GM19397 (cell line): Measurements from ENCODE around the gene CSF3R.

ENCODE experiments used
- ATAC-seq: cut with Tn5 transposase; IDR thresholded peaks from one replicate; pipeline ENCODE4 v1.9.1; 2021; ENCODE audit warnings: mild to moderate bottlenecking, moderate library complexity; ENCODE audit not compliant: unreplicated experiment

The CSF3R gene

DNA sequence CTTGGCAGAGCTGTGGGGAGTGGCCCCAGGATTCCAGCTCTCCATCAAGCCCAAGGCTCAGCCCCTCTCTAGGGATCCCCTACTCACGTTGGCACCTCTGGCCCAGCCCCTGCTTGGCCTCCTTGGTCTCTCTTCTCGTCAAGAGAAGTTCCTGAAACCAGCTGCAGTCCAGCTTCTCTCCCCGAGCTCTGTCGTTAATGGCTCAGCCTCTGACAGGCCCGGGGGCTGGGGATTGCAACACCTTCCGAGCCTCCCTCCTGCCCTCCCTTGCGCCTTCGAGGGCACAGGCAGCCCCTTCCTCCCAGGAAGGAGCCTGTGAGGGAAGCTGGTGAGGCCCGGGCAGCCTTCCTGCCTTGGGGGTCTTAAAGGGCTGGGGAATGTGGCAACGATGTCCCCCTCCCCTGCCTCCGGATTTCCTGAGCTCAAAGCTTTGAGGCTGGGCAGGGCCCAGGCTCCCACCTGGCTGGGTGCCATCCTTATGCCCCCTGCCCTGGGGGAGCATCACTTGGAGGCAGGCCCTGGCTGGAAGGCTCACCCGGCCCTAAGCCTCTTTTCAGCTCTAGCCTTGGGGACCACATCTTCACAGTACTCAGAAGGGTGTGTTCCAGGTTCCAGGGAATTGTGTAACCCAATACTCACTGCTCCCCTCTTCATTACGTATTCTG is at the start of gene CSF3R:
Gene CSF3R, minus strand, starts transcription at position 190 of the 665 bp plus-strand sequence. CDS start 3,417 bp downstream, outside the sequence.
- ATAC-seq = no peak

GRCh38 chr1:36531833-36532232 is 49.1 kb upstream of the CSF3R start:
- ATAC-seq = no peak

- ATAC-seq = no peak
These were observed 48.1 kb upstream of the CSF3R start for GRCh38 chr1:36530791-36531190.

- no peak for ATAC-seq
These were observed 47.5 kb upstream of the CSF3R start for GRCh38 chr1:36530261-36530660.

GRCh38 chr1:36529769-36530260 is 47.1 kb upstream of the CSF3R start:
- no peak for ATAC-seq

DNA sequence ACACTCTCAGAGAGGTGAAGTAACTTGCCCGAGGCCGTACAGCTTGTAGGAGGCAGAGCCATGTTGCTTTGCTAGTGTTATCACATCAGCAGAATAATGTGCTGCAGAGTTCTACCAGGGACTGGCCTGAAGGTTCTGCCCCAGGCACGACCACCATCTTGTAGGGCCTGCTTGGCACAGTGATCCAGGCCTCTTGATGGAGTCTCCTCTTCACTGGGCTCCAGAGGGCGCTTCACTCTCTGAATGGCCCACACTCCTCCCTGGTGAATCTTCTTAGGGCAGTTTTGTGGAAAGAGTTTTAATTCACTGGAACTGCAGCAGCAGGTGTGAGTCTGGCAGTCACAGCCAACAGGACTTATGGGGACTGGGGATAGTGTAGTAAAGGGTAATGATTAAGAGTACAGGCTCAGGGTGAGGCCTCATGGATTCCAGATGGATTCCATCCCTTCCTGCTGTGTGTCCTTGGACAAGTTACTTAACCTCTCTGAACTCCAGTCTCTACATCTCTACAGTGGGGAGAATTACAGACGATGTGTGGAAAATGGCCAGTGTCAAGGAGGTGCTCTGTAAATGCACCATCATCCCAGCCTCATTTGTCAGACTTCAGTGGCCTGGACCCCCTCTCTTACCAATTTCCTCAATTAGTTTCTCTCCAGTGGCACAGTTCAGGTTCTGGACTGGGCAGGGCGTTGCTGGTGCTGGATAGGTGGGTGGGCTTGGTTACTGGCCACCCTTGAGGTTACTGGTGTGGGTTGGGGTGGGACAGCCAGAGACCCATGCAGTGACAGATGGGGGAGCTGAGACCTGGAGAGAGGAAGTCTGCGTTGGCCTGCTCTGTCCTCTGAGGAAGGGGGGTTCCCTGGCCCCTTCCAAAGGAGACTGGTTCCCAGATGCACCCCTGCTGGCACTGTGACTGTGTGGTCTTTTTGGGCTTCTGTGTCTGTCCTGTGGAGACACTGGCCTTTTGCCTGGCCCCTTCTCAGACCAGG is 45.9 kb upstream of the CSF3R start:
- no peak for ATAC-seq

- no peak for ATAC-seq
These were observed 42.5 kb upstream of the CSF3R start for GRCh38 chr1:36525166-36525565.

DNA sequence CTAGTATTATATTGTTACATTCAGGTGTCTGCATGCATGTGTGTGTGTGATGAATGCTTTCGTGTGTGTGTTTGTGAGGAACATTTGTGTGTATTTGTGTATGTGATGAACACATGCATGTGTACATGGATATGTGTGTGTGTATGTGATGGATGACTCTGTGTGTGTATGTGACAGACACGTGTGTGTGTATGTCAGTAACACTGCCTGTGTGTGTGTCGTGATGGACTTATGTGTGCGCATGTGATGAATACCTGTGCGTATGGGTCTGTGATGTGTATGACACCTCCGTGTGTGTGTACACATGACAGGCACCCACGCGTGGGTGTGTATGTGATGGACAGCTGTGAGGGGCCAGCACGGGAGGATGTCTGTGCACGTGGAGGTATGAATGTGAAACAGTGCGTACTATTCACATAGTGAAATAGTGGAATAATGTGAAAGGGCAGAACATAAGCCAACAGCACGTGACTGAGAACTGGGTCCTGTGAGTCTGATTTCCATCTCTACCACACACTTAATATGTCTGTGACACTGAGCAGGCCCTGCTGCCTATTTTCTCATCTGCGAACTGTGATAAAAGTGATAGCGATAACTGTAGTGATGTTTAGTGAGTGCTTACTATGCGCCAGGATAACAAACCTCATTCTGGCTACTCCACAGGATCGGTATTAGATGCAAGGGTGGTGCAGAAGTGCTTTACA is 41.8 kb upstream of the CSF3R start:
- ATAC-seq = no peak

DNA sequence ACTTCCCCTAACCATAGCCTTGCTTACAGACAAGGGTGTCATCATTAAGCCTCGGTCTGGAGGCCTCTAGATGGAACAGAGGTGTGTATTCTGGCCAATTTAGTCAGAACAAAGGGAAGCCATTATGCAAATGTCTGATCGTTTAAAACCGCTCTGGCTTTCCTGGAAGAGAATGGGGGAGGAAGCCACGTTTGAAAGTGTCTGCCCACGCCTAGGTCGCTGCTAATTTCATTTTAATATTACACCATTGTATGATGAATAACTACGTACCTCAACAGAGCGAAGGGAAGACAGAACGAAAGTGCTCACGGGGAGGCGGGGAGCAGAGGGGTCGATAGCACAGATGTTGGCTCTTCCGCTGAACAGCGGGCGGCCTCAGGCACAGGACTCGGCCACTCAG is 41.1 kb upstream of the CSF3R start:
- no peak for ATAC-seq

DNA sequence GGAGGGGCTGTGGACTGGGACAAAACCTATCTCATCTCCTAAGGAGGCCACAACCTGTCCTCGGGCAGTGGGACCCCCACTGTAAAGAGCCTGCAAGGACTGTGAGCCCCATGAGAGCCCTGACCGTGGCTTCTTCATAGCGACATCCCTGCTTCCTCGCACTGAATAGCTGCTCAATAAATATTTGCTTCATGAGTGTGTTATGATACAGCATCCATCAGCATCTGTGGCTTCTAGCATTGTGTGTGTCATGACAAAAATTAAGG is 40.5 kb upstream of the CSF3R start:
- no peak for ATAC-seq

DNA sequence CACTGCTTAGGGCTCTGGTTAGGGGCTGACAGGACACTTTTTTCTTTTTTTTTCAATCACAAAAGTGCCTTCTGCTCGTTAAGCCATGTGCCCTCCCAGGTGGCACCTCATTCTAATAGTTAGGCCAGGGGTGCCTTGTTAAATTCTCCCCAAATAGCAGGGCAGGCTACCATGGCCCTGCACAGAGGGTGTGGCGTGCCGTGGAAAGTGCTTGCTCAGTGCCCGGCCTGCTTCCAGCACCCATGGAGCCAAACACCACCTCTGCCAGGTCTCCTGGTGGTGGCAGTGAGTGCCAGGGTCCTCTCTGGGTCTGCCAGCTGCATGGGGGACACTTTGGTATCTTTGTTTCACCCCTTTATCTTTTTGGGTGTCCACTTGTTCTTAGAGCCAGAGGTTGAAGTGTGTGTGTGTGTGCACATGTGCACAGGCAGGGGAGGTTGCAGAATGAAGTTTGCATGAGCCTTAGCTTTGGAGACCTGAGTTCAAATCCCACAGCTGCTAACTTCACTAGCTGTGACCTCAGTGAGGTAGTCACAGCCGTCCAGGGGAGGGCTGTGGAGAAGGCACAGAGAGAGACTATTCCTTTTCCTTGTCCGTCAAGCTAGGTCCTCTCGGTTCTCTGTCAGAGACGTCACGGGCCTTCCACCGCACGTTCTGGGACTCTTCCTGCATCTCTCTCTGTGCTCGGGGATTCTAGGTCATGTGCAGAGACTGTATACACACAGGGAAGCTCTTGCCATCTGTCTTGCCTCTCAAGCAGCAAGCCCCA is 39.9 kb upstream of the CSF3R start:
- ATAC-seq = no peak

DNA sequence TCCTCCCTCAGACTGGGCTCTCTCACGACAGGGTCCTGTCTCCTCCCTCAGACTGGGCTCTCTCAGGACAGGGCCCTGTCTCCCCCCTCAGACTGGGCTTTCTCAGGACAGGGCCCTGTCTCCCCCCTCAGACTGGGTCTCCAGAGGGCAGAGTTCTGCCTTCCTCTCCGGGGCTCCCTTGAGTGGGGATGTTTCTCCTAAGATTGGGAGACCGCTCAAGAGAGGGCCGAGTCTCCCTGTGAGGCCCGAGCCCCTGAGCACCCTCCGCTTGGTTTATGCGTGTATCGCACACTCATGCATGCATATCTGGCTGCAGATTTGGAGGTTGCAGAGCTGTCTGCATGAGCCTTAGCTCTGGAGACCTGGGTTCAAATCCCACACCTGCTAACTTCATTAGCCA is 39.3 kb upstream of the CSF3R start:
- ATAC-seq = no peak

DNA sequence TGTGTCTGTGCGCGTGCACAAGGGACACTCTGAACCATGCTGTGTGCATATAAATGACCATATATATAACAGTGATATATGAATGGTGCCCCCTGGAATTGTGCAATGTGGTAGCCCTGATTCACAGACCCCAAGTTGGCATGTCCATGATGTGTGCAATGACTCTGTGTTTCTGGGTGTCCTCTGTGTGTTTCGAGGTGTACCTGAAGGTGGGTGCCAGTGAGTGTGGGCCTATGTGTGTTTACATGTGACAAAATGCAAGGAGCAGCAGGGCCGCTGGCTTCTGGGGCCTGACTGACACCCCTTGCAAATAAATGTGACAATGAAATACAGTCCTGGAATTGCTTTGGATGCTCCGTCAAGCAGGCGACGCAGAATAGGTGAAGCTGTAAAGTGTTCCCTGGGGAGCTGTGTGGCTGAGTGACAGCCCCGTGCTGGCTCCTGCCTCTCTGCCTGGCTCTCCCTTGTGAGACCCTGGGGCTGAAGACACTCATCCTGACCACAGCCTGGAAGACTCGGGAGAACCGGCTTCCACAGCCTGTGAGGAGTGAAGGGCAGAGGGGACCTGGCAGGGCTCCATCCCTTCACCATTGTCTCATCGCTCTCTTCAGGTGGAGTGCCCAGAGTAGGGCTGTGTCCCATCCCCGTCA is 38.2 kb upstream of the CSF3R start:
- no peak for ATAC-seq

DNA sequence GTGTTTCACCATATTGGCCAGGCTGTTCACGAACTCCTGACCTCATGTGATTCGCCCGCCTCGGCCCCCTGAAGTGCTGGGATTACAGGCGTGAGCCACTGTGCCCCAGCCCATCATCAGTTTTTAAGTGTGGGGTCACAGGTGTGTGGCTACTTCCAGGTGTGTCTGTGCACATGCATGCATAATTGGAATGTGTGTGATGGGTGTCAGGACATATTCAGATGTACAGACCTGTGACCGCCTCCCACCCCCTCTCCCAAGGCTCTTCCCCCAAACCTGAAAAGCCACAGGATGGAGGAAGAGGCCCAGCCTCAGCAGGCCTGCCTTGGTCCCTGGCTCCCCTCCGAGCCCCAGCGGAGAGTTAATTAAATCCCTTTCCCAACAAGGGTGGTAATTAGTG is 37.3 kb upstream of the CSF3R start:
- no peak for ATAC-seq

- ATAC-seq = no peak
These were observed 34.5 kb upstream of the CSF3R start for GRCh38 chr1:36517011-36517771.

DNA sequence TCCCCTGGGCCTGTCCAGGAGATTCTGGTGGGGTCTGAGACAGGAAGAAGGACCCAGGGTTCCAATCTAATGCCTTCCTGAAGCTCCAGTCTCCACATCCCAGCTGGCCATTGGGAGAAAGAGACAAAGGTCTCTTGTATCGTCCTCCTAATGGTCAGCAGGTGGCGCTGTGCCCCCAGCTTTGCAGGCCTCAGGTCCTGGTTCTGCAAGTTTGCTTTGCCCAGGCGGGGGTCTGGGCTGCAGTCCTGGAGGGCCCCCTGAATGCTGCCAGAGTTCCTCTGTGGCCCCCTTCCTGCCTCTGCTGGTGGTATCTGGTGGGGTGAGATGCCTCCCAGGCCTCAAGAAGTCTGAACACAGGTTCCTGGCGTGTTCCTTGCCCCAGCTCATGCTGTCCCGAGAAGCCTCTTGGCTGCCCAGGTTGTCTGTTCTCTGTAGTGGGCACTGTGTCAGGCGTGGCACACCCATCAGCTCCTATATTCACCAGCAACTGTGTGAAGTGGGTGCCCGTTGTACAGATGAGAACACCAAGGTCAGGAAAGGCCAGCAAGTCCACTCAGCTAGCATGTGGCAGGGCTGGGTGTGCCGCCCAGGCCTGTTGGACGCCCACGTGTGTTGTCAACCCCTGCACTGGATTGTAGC is 33.8 kb upstream of the CSF3R start:
- ATAC-seq = no peak

DNA sequence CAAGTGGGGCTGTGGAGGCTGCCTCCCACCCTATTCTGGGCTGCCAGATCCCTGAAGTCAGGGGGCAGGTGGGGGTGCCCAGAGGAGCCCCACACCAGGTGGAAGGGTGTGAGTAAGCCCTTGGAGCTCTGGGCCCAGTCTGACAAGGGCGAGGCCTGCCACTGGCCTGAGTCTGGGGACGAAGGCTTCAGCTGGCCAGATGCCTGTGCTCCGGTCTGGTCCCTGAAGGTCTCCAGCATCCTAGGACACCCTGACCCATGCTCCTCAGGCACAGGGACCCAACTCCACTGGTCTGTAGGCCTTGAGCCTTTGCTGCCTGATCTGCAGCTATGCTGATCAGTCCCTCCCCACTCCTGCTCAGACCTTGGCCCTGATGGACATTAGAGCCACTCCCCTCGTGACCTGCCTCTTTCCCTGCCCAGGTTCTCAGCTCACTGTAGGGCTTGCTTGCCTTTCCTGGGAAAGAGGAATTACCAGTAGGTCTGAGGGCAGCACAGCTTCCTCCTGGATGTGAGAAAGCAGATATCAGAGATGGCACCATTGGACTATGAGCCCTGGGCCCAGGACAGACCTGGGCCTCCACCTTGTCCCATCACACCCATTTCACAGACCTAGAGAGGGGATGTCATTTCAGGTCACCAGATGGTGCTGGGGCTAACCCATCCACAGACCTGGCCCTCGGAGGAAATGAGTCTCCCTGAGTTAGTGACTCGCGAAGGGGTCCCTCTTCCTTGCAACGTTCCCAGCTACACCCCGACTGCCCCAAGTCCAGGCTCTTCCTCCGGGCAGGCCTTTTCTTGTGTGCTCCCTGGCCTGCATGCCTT is 32.8 kb upstream of the CSF3R start:
- no peak for ATAC-seq

- no peak for ATAC-seq
These were observed 31.8 kb upstream of the CSF3R start for GRCh38 chr1:36514501-36514900.
